Transverse colon (tissue), 4 donors: ENCODE data around the gene DYNC2H1. TPM values are rescaled to one million over a fixed set of nuclear protein-coding genes. Genes with fewer than 3 reads are reported as not detected.

Experiments used
- DNase-seq: peaks from one replicate; pipeline ENCODE4 v3.0.0-alpha.2; 2019
- H3K27ac ChIP-seq, 4 donors: fragments of 200-600 bp; sonication (generic); 2 replicates each; pipeline ENCODE4 v1.5.1; 2016 to 2018; ENCODE audit warnings: inconsistent platforms in 4 of 4
- H3K27me3 ChIP-seq: fragments of 200-600 bp; sonication (generic); 2 replicates; pipeline ENCODE4 v1.5.1; 2017; ENCODE audit warnings: inconsistent platforms
- H3K36me3 ChIP-seq, 4 donors: fragments of 200-600 bp; sonication (generic); 2 replicates each; pipeline ENCODE4 v1.5.1; 2017 to 2019; ENCODE audit warnings: inconsistent platforms in 4 of 4
- H3K4me1 ChIP-seq, 4 donors: fragments of 200-600 bp; sonication (generic); 2 replicates each; pipeline ENCODE4 v1.5.1; 2017 to 2020; ENCODE audit warnings: inconsistent platforms in 4 of 4
- H3K4me3 ChIP-seq, 4 donors: fragments of 200-600 bp; sonication (generic); 1 replicate in 1 of 4; 2 replicates in 3 of 4; pipeline versions ENCODE4 v1.5.1 to v1.6.1; 2017 to 2019; ENCODE audit warnings: inconsistent platforms in 4 of 4
- H3K9me3 ChIP-seq, 2 donors: fragments of 200-600 bp; sonication (generic); 2 replicates each; pipeline ENCODE4 v1.5.1; 2017 to 2019; ENCODE audit warnings: inconsistent platforms in 2 of 2
- CTCF ChIP-seq, 5 experiments: fragments of 200-600 bp in 3 of 5; fragments of 450-650 bp in 2 of 5; sonication (generic) in 3 of 5; IDR thresholded peaks; 1 replicate in 2 of 5; 2 replicates in 3 of 5; pipeline ENCODE4 v1.5.1; 2016 to 2017; ENCODE audit warnings: antibody characterized with exemption in 5 of 5, inconsistent platforms in 3 of 5, mild to moderate bottlenecking in 2 of 5, moderate library complexity in 1 of 5
- EP300 ChIP-seq: sonication (generic); formaldehyde crosslinking; IDR thresholded peaks from one replicate; pipeline ENCODE4 v1.6.1; 2017; ENCODE audit warnings: antibody characterized with exemption, low read depth
- POLR2A ChIP-seq: fragments of 450-650 bp; IDR thresholded peaks from one replicate; pipeline ENCODE4 v1.6.1; 2016; ENCODE audit warnings: antibody characterized with exemption, mild to moderate bottlenecking, moderate library complexity
- POLR2AphosphoS5 ChIP-seq, 3 donors: sonication (generic); formaldehyde crosslinking; IDR thresholded peaks; one replicate each; pipeline ENCODE4 v1.6.1; 2016; ENCODE audit warnings: antibody characterized with exemption in 3 of 3
- WGBS, 2 donors: methylation state at CpG; one replicate each; pipeline ENCODE4 v1.1.5; 2018; ENCODE audit warnings: low coverage in 1 of 2; 5-methylcytosine and 5-hydroxymethylcytosine counted together
- in situ Hi-C, 4 donors: fragments of 200-750 bp; cut with MboI; loops; one replicate each; pipeline versions ENCODE4 v1.15.0 to v1.15.1; 2017; ENCODE audit warnings: low sequenced_read_pairs in 3 of 4, low pct_ligation_motif_present in 1 of 4, low pct_unique_long_range_greater_than_20kb in 1 of 4
- intact Hi-C: fragments of 100-400 bp; cut with DNase I; formaldehyde crosslinking; loops from one replicate; pipeline ENCODE4 v1.15.1; 2023; ENCODE audit warnings: low total_unique reads
- total RNA-seq, 4 donors: library from RNA; depleted of rRNA; stranded (reverse); fragments of >200 nt; gene quantifications; one replicate each; pipeline ENCODE4 v1.1.0, GENCODE V29; 2016

Gene DYNC2H1
- total RNA-seq, 4 donors from 2014 or later, result 4.2 to 10.8 (median 4.7) TPM

DNA sequence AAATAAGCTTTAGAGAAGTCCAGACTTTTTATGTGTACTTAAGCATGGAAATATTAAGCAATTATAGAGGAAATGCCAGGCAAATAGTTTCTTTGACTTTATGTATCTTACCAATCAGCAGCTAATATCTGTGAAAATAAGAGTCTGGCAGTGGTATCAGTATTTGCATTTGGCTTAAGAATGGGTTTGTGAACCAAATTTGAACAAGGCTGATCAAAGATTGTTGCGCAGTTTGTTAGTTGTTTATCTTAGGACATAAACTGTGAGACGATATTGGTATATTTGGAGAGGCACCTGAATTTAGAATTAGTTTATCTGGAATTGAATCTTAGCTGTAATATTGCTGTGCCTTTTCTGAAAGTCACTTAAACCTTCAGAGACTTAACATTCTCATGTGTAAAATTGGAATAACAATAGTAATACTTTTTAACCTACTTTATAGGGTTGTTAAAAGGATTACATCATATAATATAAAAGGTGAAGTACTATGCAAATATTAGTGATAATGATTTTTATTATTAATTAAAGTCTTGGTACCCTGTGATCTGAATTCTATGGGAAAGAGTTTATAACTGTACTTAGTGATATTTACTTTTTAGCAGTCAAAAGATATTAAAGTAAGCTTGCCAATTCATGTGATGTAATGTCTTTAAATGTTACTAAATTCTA is 66.4 kb downstream of the DYNC2H1 start:
- H3K4me1 ChIP-seq, result no peaks in the 10 kb centered on the region
- TF ChIP-seq POLR2A (no peak), POLR2AphosphoS5 (IDR thresholded peaks at IDR 0.05) (no peak), EP300 (no peak), CTCF (IDR thresholded peaks at IDR 0.05) (no peak)
- H3K27me3 ChIP-seq, result no peaks in the 10 kb centered on the region
- WGBS, 2 donors, result 93 to 100% methylated on average over 1 to 2 of the region's 2 CpGs
- intact Hi-C loops, result no loop called here
- H3K9me3 ChIP-seq, result no peaks in the 10 kb centered on the region
- in situ Hi-C loops, result no loop called here
- DNase-seq, result no peak
- H3K4me3 ChIP-seq, result no peak overlapping the region
- no peak overlapping the region for H3K27ac ChIP-seq
- no peaks in the 10 kb centered on the region for H3K36me3 ChIP-seq

DNA sequence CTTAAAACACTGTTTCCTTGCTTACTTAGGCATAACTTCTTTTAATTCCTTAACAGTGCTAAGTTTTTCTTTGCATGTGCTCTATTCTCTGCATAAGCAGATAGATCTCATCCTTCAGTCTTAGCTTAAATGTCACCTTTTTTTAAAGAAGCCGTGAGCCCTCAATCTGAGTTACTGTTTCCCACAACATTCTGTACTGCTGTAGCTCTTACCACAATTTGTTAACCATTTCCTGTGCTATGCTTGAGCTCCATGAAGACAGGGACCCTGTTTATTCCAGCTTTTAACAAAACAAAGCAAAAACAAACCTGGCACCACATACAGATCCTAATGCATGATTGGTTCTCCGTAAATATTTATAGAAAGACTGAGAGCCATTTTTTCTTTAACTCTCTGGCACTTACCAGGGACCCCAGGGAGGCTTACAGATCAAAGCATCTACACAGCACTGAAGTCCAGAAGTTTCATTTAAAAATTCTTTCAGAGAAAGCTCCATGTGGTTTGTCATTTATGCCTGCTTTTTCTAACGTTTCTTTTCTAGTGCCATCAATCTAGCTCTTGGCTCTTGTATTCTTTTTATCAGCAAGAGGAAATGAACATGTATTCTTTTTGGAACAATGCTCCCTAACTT is 74.9 kb downstream of the DYNC2H1 start:
- intact Hi-C loops, result no loop called here
- WGBS, 2 donors, result 35 to 55% methylated on average over 3 of the region's 3 CpGs
- no peaks in the 10 kb centered on the region for H3K4me1 ChIP-seq
- no peak overlapping the region for H3K4me3 ChIP-seq
- no peak for DNase-seq
- in situ Hi-C loops, result no loop called here
- H3K27me3 ChIP-seq, result no peaks in the 10 kb centered on the region
- TF ChIP-seq CTCF (IDR thresholded peaks at IDR 0.05) (no peak), POLR2A (no peak), POLR2AphosphoS5 (IDR thresholded peaks at IDR 0.05) (no peak), EP300 (no peak)
- no peak overlapping the region for H3K27ac ChIP-seq
- no peaks in the 10 kb centered on the region for H3K36me3 ChIP-seq
- no peaks in the 10 kb centered on the region for H3K9me3 ChIP-seq

DNA sequence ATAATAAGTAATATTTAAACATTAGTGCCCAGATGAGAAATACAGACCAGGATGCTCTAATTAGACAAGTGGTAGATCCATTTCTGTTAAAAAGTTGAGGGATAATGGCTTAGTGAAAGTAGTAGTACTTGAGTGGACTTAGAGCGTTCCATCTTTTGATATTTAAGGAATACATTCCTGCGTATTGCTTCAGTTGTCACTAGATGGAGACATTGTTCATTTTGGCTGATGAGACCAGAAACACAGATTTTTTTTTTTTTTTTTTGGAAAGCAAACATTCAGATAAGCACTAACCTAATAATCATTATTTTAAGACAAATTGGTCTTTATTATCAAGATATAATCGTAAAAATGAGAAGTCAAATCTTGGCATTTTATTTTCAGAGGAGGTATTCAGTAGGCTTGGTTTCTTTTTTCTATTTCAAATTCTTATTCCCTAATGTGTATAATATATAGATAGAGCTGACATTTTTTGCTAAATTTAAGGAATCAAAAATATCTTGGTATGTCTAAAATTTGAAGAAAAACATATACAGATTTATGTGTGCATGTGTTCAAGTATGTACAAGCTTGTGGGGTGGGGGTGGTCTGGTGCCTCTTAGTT is 92.9 kb downstream of the DYNC2H1 start:
- TF ChIP-seq CTCF (IDR thresholded peaks at IDR 0.05) (peak in 2 of 5 experiments; percentile 19 to 26), POLR2AphosphoS5 (IDR thresholded peaks at IDR 0.05) (no peak)
- no peak for DNase-seq
- Histone ChIP-seq H3K27me3 (no peaks in the 10 kb centered on the region), H3K4me1 (no peaks in the 10 kb centered on the region), H3K9me3 (no peaks in the 10 kb centered on the region), H3K27ac (no peak overlapping the region), H3K4me3 (no peak overlapping the region), H3K36me3 (peaks cover 0 to 7% (median under 1%) of the 10 kb centered on the region in 4 donors)
- intact Hi-C loops (no loop called here), in situ Hi-C loops (no loop called here)
- 64 to 73% methylated on average over 3 of the region's 3 CpGs for WGBS, 2 donors

DNA sequence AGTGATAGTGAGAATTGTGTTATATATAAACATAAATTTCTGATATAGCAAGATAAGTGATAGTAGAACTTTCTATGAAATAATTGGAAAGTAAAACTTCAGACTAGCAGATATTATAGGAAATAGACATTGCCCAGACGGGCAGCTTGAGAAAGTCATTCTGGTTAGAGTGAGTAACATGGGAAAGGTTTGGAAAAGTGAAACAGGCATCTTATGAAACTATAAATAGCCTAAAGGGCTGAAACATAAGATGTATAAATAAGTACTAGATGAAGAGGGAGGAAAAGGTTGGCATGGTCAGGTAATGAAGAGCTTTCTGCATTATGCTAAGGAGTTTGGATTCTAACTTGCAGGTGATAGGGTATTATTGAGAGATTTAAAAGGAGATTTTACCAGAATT is 101.3 kb downstream of the DYNC2H1 start:
- WGBS, 2 donors, result 84 to 100% methylated on average over 1 of the region's 1 CpG
- no peak for TF ChIP-seq POLR2AphosphoS5 (IDR thresholded peaks at IDR 0.05)
- no peak for TF ChIP-seq POLR2A
- no peak for TF ChIP-seq EP300
- no peak for TF ChIP-seq CTCF (IDR thresholded peaks at IDR 0.05)
- H3K4me3 ChIP-seq, result no peak overlapping the region
- intact Hi-C loops, result no loop called here
- no peak overlapping the region for H3K27ac ChIP-seq
- H3K36me3 ChIP-seq, result no peaks in the 10 kb centered on the region
- in situ Hi-C loops, result no loop called here
- no peak for DNase-seq
- no peaks in the 10 kb centered on the region for H3K27me3 ChIP-seq
- H3K9me3 ChIP-seq, result no peaks in the 10 kb centered on the region
- no peaks in the 10 kb centered on the region for H3K4me1 ChIP-seq
